ENCODE measurements around the gene MAP3K4.

Gene MAP3K4

GRCh38 chr6:161041274-161041673, 49.7 kb downstream of the MAP3K4 start:
- TF ChIP-seq CTCF (IDR thresholded peaks at IDR 0.05; ENCODE audit: low read depth, low read length), result no peak
- H3K4me3 ChIP-seq (ENCODE audit: low read depth, low read length), result no peak overlapping the region

- H3K4me3 ChIP-seq (ENCODE audit: low read depth, low read length), result no peak overlapping the region
- no peak for TF ChIP-seq CTCF (IDR thresholded peaks at IDR 0.05; ENCODE audit: low read depth, low read length)
These were observed 52.8 kb downstream of the MAP3K4 start for GRCh38 chr6:161044335-161044734.

- TF ChIP-seq CTCF (IDR thresholded peaks at IDR 0.05; ENCODE audit: low read depth, low read length), result no peak
- no peak overlapping the region for H3K4me3 ChIP-seq (ENCODE audit: low read depth, low read length)
These were observed 57.1 kb downstream of the MAP3K4 start for GRCh38 chr6:161048641-161049040.

- H3K4me3 ChIP-seq (ENCODE audit: low read depth, low read length), result no peak overlapping the region
- no peak for TF ChIP-seq CTCF (IDR thresholded peaks at IDR 0.05; ENCODE audit: low read depth, low read length)
These were observed 58.7 kb downstream of the MAP3K4 start for GRCh38 chr6:161050134-161050765.

GRCh38 chr6:161053103-161053502, 61.5 kb downstream of the MAP3K4 start:
- TF ChIP-seq CTCF (IDR thresholded peaks at IDR 0.05; ENCODE audit: low read depth, low read length), result no peak
- H3K4me3 ChIP-seq (ENCODE audit: low read depth, low read length), result no peak overlapping the region

GRCh38 chr6:161054876-161055275, 63.3 kb downstream of the MAP3K4 start:
- TF ChIP-seq CTCF (IDR thresholded peaks at IDR 0.05; ENCODE audit: low read depth, low read length), result no peak
- H3K4me3 ChIP-seq (ENCODE audit: low read depth, low read length), result no peak overlapping the region

GRCh38 chr6:161056451-161056850, 64.9 kb downstream of the MAP3K4 start:
- no peak for TF ChIP-seq CTCF (IDR thresholded peaks at IDR 0.05; ENCODE audit: low read depth, low read length)
- H3K4me3 ChIP-seq (ENCODE audit: low read depth, low read length), result no peak overlapping the region
